ENCODE measurements around the gene TCF15. TPM values are rescaled to one million over a fixed set of nuclear protein-coding genes. Genes with fewer than 3 reads are reported as not detected.

Gene TCF15
- total RNA-seq, 2 donors from 2014 or later: not detected

- DNase-seq (no peak), ATAC-seq (replicated peaks in 1 of 2) (no peak)
- H3K4me1 Mint-ChIP-seq (ENCODE audit: low read depth): no peaks in the 10 kb centered on the region
- H3K27ac Mint-ChIP-seq: no peak overlapping the region
- no peak overlapping the region for H3K4me3 Mint-ChIP-seq
- H3K27me3 Mint-ChIP-seq (ENCODE audit: low read depth): peaks cover 14% of the 10 kb centered on the region
- no peaks in the 10 kb centered on the region for H3K36me3 Mint-ChIP-seq (ENCODE audit: insufficient read depth in 2 of 2)
- no peaks in the 10 kb centered on the region for H3K9me3 Mint-ChIP-seq
Measured at GRCh38 chr20:560680-561079, 49.4 kb downstream of the TCF15 start.

GRCh38 chr20:558117-558516, 52.0 kb downstream of the TCF15 start:
- ATAC-seq (replicated peaks in 1 of 2) (no peak), DNase-seq (no peak)
- H3K36me3 Mint-ChIP-seq (ENCODE audit: insufficient read depth in 2 of 2): no peaks in the 10 kb centered on the region
- H3K27me3 Mint-ChIP-seq (ENCODE audit: low read depth): peaks cover 36% of the 10 kb centered on the region
- no peaks in the 10 kb centered on the region for H3K4me1 Mint-ChIP-seq (ENCODE audit: low read depth)
- H3K9me3 Mint-ChIP-seq: no peaks in the 10 kb centered on the region
- H3K27ac Mint-ChIP-seq: no peak overlapping the region
- no peak overlapping the region for H3K4me3 Mint-ChIP-seq

- no peak for DNase-seq
- no peaks in the 10 kb centered on the region for H3K36me3 Mint-ChIP-seq (ENCODE audit: insufficient read depth in 2 of 2)
- H3K4me1 Mint-ChIP-seq (ENCODE audit: low read depth): no peaks in the 10 kb centered on the region
- no peak overlapping the region for H3K27ac Mint-ChIP-seq
- H3K9me3 Mint-ChIP-seq: no peaks in the 10 kb centered on the region
- H3K4me3 Mint-ChIP-seq: no peak overlapping the region
- H3K27me3 Mint-ChIP-seq (ENCODE audit: low read depth): peaks cover 42% of the 10 kb centered on the region
- no peak for ATAC-seq (replicated peaks in 1 of 2)
Measured at GRCh38 chr20:556984-557383, 53.1 kb downstream of the TCF15 start.

- Mint-ChIP-seq H3K4me1 (ENCODE audit: low read depth) (no peaks in the 10 kb centered on the region), H3K4me3 (no peak overlapping the region), H3K36me3 (ENCODE audit: insufficient read depth in 2 of 2) (no peaks in the 10 kb centered on the region), H3K27ac (no peak overlapping the region), H3K27me3 (ENCODE audit: low read depth) (peaks cover 45% of the 10 kb centered on the region), H3K9me3 (no peaks in the 10 kb centered on the region)
- no peak for DNase-seq
- no peak for ATAC-seq (replicated peaks in 1 of 2)
Measured at GRCh38 chr20:555976-556385, 54.1 kb downstream of the TCF15 start.

Other genes with a start within 250 kb of the TCF15 start
- 100 to 1,000 TPM; 165 to 281 TPM for gene TRIB3, start 229.5 kb downstream of the TCF15 start, total RNA-seq
- gene RBCK1, start 202.0 kb downstream of the TCF15 start, total RNA-seq: 100 to 1,000 TPM; 176 to 198 TPM
- gene TBC1D20, start 147.8 kb downstream of the TCF15 start, total RNA-seq: 10 to 100 TPM; 26.7 to 28.2 TPM
- gene CSNK2A1, start 66.5 kb downstream of the TCF15 start, total RNA-seq: 100 to 1,000 TPM; 168 to 184 TPM
- gene SRXN1, start 42.9 kb upstream of the TCF15 start, total RNA-seq: 1 to 10 TPM; 5.6 to 9.7 TPM
- gene SCRT2, start 65.5 kb upstream of the TCF15 start, total RNA-seq: not detected
- not detected for gene SLC52A3, start 158.2 kb upstream of the TCF15 start, total RNA-seq
- gene FAM110A, start 223.4 kb upstream of the TCF15 start, total RNA-seq: 10 to 100 TPM; 21.1 to 24.5 TPM

All from activated T-cell treated with anti-CD3 and anti-CD28 coated beads, Interleukin-2, amount 50 U/mL, for 72 hours (primary cell).